Measurements from ENCODE around the gene ATF4.
"Not testable (repeated sequence)": the region's sequence is repeated elsewhere in the genome, so short reads cannot be mapped to it uniquely, and the experiment has no call there.

Gene ATF4

GRCh38 chr22:39501644-39502108 is 18.7 kb upstream of the ATF4 start:
- DNase-seq (ENCODE audit: extremely low read depth, insufficient read length) = no peak
- TF ChIP-seq CTCF (IDR thresholded peaks at IDR 0.05; ENCODE audit: insufficient read depth, low read length, poor library complexity, severe bottlenecking) = no peak
- peak overlapping the region; percentile 89 for H3K4me3 ChIP-seq (replicated peaks; ENCODE audit: low read depth, low read length)
- no peaks in the 10 kb centered on the region for H3K27me3 ChIP-seq (replicated peaks; ENCODE audit: control insufficient read depth, insufficient read depth, low read length)
- peaks cover 13% of the 10 kb centered on the region for H3K36me3 ChIP-seq (ENCODE audit: control insufficient read depth, insufficient read depth, low read length)

DNA sequence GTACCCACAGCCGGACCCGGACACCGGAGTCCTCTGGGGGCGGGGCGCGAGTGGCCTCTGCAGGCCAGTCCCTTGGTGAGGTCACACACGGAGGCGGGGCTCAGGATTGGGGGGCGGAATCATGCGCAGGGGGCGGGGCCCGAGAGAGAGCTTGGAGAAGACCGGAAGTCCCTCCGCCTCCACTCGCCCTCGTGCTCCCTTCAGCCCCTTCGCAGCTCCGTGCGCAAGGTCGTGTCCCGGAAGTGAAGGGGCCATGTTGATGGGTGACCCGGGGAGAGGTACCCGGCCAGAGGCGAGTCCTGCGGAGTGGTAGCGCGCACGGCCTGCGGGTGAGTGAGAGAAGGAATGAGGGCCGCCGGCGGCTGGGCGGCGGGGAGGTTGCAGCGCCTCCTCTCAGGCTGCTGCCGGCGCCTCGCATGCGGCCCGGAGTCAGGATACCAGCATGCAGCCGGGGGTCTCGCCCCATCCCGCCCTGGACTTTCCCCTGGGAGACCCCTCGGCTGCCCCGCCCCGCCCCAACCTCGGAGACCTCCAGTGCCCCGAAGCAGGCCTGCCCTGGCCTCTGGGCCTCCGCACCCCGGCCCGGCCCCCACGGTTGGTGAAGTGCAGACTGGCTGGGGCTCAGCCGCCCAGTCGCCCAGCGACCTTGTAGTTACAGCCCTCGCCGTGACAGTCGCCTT is 18.1 kb upstream of the ATF4 start, which contains the start of gene MIEF1:
MIEF1 (plus strand) TSS at position 182 of the 680 bp plus-strand sequence. CDS start 9,005 bp downstream, outside the sequence.
- TF ChIP-seq CTCF (IDR thresholded peaks at IDR 0.05; ENCODE audit: insufficient read depth, low read length, poor library complexity, severe bottlenecking) = no peak
- Histone ChIP-seq H3K4me3 (replicated peaks; ENCODE audit: low read depth, low read length) (peak within 1 kb of the TSS; percentile 89), H3K27me3 (replicated peaks; ENCODE audit: control insufficient read depth, insufficient read depth, low read length) (no peaks in the 10 kb centered on the region), H3K36me3 (ENCODE audit: control insufficient read depth, insufficient read depth, low read length) (peaks cover 15% of the 10 kb centered on the region)
- DNase-seq (ENCODE audit: extremely low read depth, insufficient read length) = peak; percentile 96

DNA sequence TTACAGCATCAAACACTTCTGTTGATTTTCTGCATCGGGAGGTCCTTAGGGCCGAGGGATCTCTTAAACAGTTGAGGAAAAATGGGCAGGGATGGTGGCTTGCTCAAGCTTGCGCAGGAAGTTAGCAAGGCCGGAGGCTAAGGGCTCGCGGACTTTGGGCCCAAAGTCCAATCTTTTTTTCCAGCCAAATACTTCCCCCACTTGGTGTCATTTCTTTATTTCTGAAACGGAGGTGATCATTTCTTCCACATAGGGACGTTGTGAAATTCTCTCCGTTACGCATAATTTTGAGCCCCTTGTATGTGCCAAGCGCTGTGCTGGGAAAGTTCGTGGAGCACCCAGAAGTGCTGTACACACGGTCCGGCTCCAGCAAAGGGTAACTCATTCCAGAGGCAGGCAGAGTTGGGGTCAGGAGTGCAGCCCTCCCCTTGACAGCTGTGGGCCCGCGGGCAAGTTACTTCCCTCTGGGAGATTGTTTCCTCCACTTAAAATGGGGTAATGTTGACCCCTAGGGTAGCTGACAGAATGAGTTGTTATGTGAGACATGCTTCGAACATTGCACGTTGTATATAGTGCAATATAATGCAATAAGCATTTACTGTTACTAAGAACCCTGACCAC is 17.5 kb upstream of the ATF4 start:
- Histone ChIP-seq H3K27me3 (replicated peaks; ENCODE audit: control insufficient read depth, insufficient read depth, low read length) (no peaks in the 10 kb centered on the region), H3K4me3 (replicated peaks; ENCODE audit: low read depth, low read length) (peak overlapping the region; percentile 89)

GRCh38 chr22:39503630-39504029 is 16.7 kb upstream of the ATF4 start:
- Histone ChIP-seq H3K4me3 (replicated peaks; ENCODE audit: low read depth, low read length) (peak overlapping the region; percentile 89), H3K27me3 (replicated peaks; ENCODE audit: control insufficient read depth, insufficient read depth, low read length) (no peaks in the 10 kb centered on the region), H3K36me3 (ENCODE audit: control insufficient read depth, insufficient read depth, low read length) (peaks cover 21% of the 10 kb centered on the region)
- DNase-seq (ENCODE audit: extremely low read depth, insufficient read length) = no peak
- no peak for TF ChIP-seq CTCF (IDR thresholded peaks at IDR 0.05; ENCODE audit: insufficient read depth, low read length, poor library complexity, severe bottlenecking)

More for the DNA sequence above, 17.5 kb upstream of the ATF4 start:
- TF ChIP-seq CTCF (IDR thresholded peaks at IDR 0.05; ENCODE audit: insufficient read depth, low read length, poor library complexity, severe bottlenecking) = no peak
- peaks cover 16% of the 10 kb centered on the region for H3K36me3 ChIP-seq (ENCODE audit: control insufficient read depth, insufficient read depth, low read length)
- no peak for DNase-seq (ENCODE audit: extremely low read depth, insufficient read length)

DNA sequence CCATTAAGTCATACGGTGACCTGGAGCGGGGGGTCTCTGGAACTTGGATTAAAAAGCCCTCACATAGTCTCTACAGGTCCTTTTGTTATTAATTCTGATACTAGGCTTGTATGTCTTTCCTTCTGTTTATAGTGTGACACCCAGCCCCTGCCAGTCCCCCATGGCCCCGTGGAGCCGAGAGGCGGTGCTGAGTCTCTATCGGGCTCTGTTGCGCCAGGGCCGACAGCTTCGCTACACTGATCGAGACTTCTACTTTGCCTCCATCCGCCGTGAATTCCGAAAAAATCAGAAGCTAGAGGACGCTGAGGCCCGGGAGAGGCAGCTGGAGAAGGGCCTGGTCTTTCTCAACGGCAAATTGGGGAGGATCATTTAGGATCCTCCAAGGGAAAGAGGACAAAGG is 16.3 kb upstream of the ATF4 start:
- Histone ChIP-seq H3K27me3 (replicated peaks; ENCODE audit: control insufficient read depth, insufficient read depth, low read length) (no peaks in the 10 kb centered on the region), H3K36me3 (ENCODE audit: control insufficient read depth, insufficient read depth, low read length) (peaks cover 21% of the 10 kb centered on the region), H3K4me3 (replicated peaks; ENCODE audit: low read depth, low read length) (no peak overlapping the region)
- TF ChIP-seq CTCF (IDR thresholded peaks at IDR 0.05; ENCODE audit: insufficient read depth, low read length, poor library complexity, severe bottlenecking) = no peak
- DNase-seq (ENCODE audit: extremely low read depth, insufficient read length) = no peak

DNA sequence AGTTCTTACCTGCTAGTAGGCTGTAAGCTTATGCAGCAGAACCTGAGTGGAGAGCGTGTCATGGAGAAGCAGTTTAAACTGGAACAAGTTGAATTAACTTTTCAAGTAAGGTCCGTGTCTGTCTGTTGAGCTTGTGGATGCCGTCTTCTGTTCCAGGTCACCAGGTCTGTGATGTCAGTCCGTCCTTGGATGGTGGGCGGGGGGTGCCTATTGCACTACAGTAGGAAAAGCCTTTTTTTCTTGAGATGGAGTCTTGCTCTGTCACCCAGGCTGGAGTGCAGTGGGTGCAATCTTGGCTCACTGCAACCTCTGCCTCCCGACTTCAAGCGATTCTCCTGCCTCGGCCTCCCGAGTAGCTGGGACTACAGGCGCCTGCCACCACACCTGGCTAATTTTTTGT is 13.3 kb upstream of the ATF4 start:
- peaks cover 32% of the 10 kb centered on the region for H3K36me3 ChIP-seq (ENCODE audit: control insufficient read depth, insufficient read depth, low read length)
- DNase-seq (ENCODE audit: extremely low read depth, insufficient read length); H3K27me3 ChIP-seq (replicated peaks; ENCODE audit: control insufficient read depth, insufficient read depth, low read length); H3K4me3 ChIP-seq (replicated peaks; ENCODE audit: low read depth, low read length): not testable (repeated sequence)

Measured in GM06990 (cell line).